GOT3 (cell line): ENCODE data around the gene PAGE2B.
"Not testable (repeated sequence)": the region's sequence is repeated elsewhere in the genome, so short reads cannot be mapped to it uniquely, and the experiment has no call there.

Experiments used
- DNase-seq: peaks from one replicate; lab custom pipeline; 2025; ENCODE audit warnings: mixed read lengths; lab: John Stamatoyannopoulos, UW

The PAGE2B gene, protein sequence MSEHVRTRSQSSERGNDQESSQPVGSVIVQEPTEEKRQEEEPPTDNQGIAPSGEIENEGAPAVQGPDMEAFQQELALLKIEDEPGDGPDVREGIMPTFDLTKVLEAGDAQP

DNA sequence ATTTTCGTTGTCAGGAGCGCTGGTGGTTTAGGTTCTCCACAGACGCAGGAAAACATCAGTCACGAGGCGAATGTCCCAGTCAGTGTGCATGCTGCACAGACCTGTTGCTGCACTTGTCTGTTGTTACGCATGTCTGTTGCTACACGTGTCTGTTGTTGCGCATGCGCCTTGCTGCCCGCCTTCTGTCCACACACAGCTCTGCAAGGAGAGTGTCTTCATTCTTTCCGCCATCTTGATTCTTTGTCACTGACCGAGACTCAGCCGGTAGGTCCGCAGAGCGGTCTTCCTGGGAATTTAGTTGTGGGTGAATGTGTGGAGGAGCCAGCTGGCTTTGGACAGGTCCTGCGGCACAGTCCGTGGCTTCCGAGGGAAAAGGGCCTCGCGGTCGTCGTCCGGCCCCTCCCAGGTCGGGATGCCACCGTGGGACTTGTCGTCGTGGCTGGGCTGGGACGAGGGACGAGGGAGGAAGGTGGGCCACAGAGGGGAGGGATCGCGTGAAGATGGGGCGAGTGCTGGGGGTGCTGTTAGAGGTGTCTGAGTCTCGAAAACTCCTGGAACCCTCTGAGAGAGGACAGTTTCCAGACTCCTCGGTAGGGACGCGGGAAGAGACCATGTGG, at the start of gene PAGE2B:
Gene PAGE2B (plus strand): TSS at position 180 of the 617 bp plus-strand sequence. CDS start 1,012 bp downstream, outside the sequence.
- DNase-seq: no peak

DNA sequence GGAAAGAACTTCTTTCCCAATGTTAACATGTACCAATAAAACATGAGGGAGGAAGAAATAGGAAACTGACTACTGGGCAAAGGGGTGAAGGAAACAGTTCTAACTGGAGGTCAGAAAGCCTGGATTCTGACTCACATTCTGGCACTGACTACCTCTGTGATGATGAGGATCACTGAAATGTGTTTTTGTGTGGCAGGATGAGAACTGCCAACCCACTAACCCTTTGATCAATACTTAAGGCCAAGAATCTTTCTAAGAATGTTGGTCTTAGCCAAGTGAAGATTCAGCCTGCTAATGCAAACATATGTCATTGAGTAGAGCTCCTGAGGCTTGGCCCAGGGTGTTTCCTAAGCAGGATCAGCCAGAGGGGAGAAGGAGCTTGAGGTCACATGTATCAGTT, 48.7 kb upstream of the PAGE2B start:
- DNase-seq: no peak

GRCh38 chrX:55026840-55027239, 48.0 kb upstream of the PAGE2B start:
- no peak for DNase-seq

- DNase-seq: no peak
Measured at GRCh38 chrX:55028040-55028439, 46.8 kb upstream of the PAGE2B start.

DNA sequence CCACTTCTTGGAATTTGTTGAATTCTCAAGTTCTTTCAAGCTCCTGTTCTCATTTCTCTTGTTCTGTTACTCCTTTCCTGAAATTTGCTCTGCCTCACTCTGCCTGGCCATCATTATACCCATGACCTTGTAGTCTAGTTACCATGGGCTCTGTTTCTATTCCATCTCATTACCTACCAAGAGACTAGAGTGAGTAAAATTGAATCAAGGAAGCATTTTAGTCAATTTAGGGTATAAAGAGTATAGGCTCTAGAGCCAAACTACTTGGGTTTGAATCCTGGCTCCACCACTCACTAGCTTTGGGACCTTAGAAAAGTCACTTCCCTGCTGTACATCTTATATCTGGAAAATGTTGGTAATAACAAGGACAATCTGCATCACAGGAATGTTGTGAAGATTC, 46.2 kb upstream of the PAGE2B start:
- no peak for DNase-seq

GRCh38 chrX:55029291-55029690, 45.5 kb upstream of the PAGE2B start:
- no peak for DNase-seq

- no peak for DNase-seq
Measured at GRCh38 chrX:55030271-55031205, 44.3 kb upstream of the PAGE2B start, which contains the start of gene ALAS2. Gene ALAS2, minus strand, starts transcription at chrX:55030977. Its CDS starts 4,977 bp downstream, at chrX:55026000.

DNA sequence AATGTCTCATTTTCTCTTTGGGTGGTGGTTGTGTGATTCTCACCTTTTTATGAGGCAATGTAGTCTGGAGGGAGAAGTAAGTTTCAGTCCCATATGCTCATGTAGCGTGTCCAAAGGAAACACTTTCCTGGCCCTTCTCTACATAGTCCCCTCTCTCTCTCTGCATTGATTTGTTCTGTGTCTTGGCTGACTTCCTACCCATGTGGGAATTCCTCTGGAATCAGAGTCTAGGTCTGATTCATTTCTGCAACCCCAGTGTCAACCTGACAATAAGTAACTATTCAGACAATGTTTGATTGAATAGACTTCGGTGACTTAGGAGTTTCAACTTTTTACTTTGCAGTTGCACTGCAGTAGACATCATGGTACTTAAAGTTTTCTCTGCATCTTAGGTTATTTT, 41.4 kb upstream of the PAGE2B start:
- no peak for DNase-seq

DNA sequence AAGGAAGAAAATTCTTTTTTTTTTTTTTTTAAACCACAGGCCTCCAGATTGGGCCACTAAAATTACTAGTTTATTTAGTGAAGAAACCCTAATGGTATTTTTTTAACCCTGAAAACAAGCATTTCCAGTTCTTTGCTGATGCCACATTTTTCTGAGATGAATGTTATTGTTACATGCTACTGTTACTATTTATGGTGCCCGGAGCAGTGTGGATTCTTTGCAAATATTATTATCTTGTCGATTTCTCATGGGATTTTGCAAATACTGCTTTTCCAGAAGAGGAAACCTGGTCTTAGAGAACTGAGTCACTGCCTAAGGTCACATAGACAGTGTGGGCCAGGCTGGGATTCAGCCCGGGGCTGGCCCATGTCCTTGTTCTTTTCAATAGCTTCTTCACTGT, 35.4 kb upstream of the PAGE2B start:
- DNase-seq: no peak

GRCh38 chrX:55041514-55041913, 33.3 kb upstream of the PAGE2B start:
- no peak for DNase-seq

GRCh38 chrX:55050599-55050998, 24.2 kb upstream of the PAGE2B start:
- DNase-seq: not testable (repeated sequence)

- DNase-seq: no peak
Measured at GRCh38 chrX:55056820-55057674, 17.8 kb upstream of the PAGE2B start.

DNA sequence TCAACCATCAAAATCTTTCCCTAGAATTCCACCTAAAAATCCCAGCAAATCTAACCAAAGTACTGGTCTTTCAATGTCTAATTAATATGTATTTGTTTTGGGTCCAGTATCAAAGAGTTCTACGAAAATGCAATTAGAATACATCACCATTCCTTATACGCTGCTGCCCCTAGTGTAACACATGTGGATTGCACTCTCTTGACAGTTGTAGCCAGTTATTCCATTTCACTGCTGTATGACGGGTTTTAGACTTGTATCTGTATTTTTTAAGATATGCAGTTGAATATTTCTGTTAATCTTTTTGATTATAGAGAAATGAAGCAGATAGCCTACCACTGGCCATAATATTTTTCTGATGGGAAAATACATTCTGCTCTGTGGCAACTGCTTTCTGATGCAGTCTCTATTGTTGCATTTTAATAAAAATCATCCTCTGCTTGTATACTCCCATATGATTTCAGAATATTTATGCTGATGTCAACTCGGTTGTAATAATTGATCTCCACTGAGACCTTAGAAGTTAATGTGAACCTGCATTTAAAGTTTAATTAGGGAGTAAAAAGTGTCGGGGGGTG, 17.1 kb upstream of the PAGE2B start:
- no peak for DNase-seq

DNA sequence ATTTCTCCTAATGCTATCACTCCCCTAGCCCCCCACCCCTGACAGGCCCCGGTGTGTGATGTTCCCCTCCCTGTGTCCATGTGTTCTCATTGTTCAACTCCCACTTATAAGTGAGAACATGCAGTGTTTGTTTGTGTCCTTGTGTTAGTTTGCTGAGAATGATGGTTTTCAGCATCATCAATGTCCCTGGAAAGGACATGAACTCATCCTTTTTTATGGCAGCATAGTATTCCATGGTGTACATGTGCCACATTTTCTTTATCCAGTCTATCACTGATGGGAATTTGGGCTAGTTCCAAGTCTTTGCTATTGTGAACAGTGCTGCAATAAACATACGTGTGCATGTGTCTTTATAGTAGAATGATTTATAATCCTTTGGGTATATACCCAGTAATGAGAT, 7.7 kb upstream of the PAGE2B start:
- DNase-seq: not testable (repeated sequence)

- DNase-seq: no peak
Measured at GRCh38 chrX:55072286-55072685, 2.5 kb upstream of the PAGE2B start.

GRCh38 chrX:55088795-55089489, 14.1 kb downstream of the PAGE2B start, which contains the start of gene PAGE2:
Gene PAGE2, plus strand, starts transcription at chrX:55089018. Its CDS starts 1,003 bp downstream, at chrX:55090021.
- DNase-seq: no peak

DNA sequence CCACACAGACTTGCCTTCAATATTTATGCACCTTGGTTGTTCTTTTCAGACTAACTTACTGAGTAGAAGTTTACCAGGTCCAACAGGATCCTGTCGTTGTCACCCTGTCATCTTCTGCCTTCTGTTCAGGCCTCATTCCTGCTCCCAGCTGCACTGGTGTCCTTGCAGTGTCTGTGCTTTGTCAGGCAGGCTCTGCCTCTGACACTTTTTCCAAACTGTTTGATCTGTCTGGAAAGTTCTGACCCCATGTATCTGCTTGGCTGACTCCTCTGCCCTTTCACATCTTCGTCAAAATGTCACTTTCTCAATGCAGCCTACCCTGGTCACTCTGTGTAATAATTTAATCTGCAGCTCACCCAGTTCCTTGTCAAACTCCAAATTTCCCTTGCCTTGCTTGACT, 23.9 kb downstream of the PAGE2B start:
- no peak for DNase-seq

DNA sequence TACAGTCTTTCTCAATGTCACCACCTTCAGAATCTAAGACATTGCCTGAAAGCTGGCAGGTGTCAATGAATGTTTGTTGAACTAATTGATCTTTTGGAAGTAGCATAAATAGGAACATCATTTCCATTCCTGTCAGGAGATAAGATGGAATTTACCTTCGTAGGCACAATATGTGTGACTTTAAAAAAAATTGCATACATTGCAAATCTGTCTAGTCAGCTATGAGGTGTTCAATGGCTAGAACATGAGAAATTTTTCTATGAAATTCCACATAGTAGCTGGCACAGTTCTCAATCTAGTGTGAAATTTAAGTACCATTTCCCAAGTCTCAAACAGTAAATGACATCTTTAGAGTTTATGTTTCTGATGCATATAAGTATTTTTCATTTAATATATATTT, 24.3 kb downstream of the PAGE2B start:
- no peak for DNase-seq

DNA sequence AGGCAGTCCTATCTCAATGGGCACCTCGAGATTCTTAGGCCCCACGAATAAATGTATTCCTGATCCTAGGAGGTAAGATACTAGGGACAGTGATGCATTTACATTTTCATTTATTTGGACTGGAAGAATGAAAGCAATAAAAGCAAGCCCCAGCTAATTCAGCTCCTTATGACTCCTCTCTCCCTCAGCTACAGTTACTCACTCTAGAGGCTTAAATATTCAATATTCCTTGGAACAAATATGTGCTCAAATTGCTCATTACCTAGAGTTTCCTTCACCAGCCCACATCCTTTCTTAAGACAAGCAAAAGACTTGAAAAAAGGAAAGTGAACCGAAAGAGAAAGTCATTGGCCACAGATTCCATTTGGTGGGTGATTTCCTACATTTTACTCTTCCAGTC, 27.9 kb downstream of the PAGE2B start:
- DNase-seq: no peak

GRCh38 chrX:55107262-55107661, 32.4 kb downstream of the PAGE2B start:
- no peak for DNase-seq

GRCh38 chrX:55107911-55108310, 33.1 kb downstream of the PAGE2B start:
- no peak for DNase-seq
